ENCODE results near the gene GALK2. TPM values are rescaled to one million over a fixed set of nuclear protein-coding genes. Genes with fewer than 3 reads are reported as not detected.

GALK2 gene
- total RNA-seq, 1 donor from 2014 or later: 26.4 TPM

- Mint-ChIP-seq H3K36me3 (ENCODE audit: unreplicated experiment) (peaks cover 29% of the 10 kb centered on the region), H3K27me3 (ENCODE audit: unreplicated experiment) (no peaks in the 10 kb centered on the region), H3K4me3 (ENCODE audit: unreplicated experiment) (no peak overlapping the region), H3K4me1 (ENCODE audit: unreplicated experiment) (peaks cover 22% of the 10 kb centered on the region), H3K9me3 (ENCODE audit: unreplicated experiment) (no peaks in the 10 kb centered on the region), H3K27ac (ENCODE audit: unreplicated experiment) (no peak overlapping the region)
- peak; percentile 82 for TF ChIP-seq CTCF (IDR thresholded peaks at IDR 0.05)
- DNase-seq (ENCODE audit: extremely low spot score, unreplicated experiment): no peak
Measured at GRCh38 chr15:49145651-49146609, 24.1 kb upstream of the GALK2 start.

- Mint-ChIP-seq H3K4me1 (ENCODE audit: unreplicated experiment) (peaks cover 29% of the 10 kb centered on the region), H3K27me3 (ENCODE audit: unreplicated experiment) (no peaks in the 10 kb centered on the region), H3K36me3 (ENCODE audit: unreplicated experiment) (peaks cover 10% of the 10 kb centered on the region), H3K4me3 (ENCODE audit: unreplicated experiment) (no peak overlapping the region), H3K27ac (ENCODE audit: unreplicated experiment) (no peak overlapping the region), H3K9me3 (ENCODE audit: unreplicated experiment) (no peaks in the 10 kb centered on the region)
- DNase-seq (ENCODE audit: extremely low spot score, unreplicated experiment): no peak
- TF ChIP-seq CTCF (IDR thresholded peaks at IDR 0.05): no peak
Measured at GRCh38 chr15:49148298-49148697, 21.7 kb upstream of the GALK2 start.

- DNase-seq (ENCODE audit: extremely low spot score, unreplicated experiment): no peak
- Mint-ChIP-seq H3K36me3 (ENCODE audit: unreplicated experiment) (peaks cover 7% of the 10 kb centered on the region), H3K27ac (ENCODE audit: unreplicated experiment) (no peak overlapping the region), H3K4me3 (ENCODE audit: unreplicated experiment) (no peak overlapping the region), H3K4me1 (ENCODE audit: unreplicated experiment) (peaks cover 33% of the 10 kb centered on the region), H3K27me3 (ENCODE audit: unreplicated experiment) (no peaks in the 10 kb centered on the region), H3K9me3 (ENCODE audit: unreplicated experiment) (no peaks in the 10 kb centered on the region)
- no peak for TF ChIP-seq CTCF (IDR thresholded peaks at IDR 0.05)
Measured at GRCh38 chr15:49148727-49149126, 21.3 kb upstream of the GALK2 start.

- Mint-ChIP-seq H3K27ac (ENCODE audit: unreplicated experiment) (no peak overlapping the region), H3K4me3 (ENCODE audit: unreplicated experiment) (no peak overlapping the region), H3K9me3 (ENCODE audit: unreplicated experiment) (no peaks in the 10 kb centered on the region), H3K4me1 (ENCODE audit: unreplicated experiment) (peaks cover 46% of the 10 kb centered on the region), H3K36me3 (ENCODE audit: unreplicated experiment) (peaks cover 2% of the 10 kb centered on the region), H3K27me3 (ENCODE audit: unreplicated experiment) (no peaks in the 10 kb centered on the region)
- DNase-seq (ENCODE audit: extremely low spot score, unreplicated experiment): no peak
- no peak for TF ChIP-seq CTCF (IDR thresholded peaks at IDR 0.05)
Measured at GRCh38 chr15:49151831-49152230, 18.2 kb upstream of the GALK2 start.

- H3K36me3 Mint-ChIP-seq (ENCODE audit: unreplicated experiment): peaks cover 2% of the 10 kb centered on the region
- no peaks in the 10 kb centered on the region for H3K9me3 Mint-ChIP-seq (ENCODE audit: unreplicated experiment)
- no peak overlapping the region for H3K4me3 Mint-ChIP-seq (ENCODE audit: unreplicated experiment)
- TF ChIP-seq CTCF (IDR thresholded peaks at IDR 0.05): no peak
- H3K27ac Mint-ChIP-seq (ENCODE audit: unreplicated experiment): peak overlapping the region; percentile 4
- no peaks in the 10 kb centered on the region for H3K27me3 Mint-ChIP-seq (ENCODE audit: unreplicated experiment)
- no peak for DNase-seq (ENCODE audit: extremely low spot score, unreplicated experiment)
- H3K4me1 Mint-ChIP-seq (ENCODE audit: unreplicated experiment): peaks cover 47% of the 10 kb centered on the region
Measured at GRCh38 chr15:49152552-49153312, 17.3 kb upstream of the GALK2 start.
